ENCODE results near the gene BICDL1.
A peak's percentile ranks its signal among the peaks of the same experiment; 100 is the strongest.

The BICDL1 gene

GRCh38 chr12:120130011-120130410 is 141.0 kb downstream of the BICDL1 start:
- DNase-seq (ENCODE audit: low read depth), result no peak

GRCh38 chr12:120131116-120131515 is 142.1 kb downstream of the BICDL1 start:
- no peak for DNase-seq (ENCODE audit: low read depth)

GRCh38 chr12:120132054-120132836 is 143.2 kb downstream of the BICDL1 start:
- DNase-seq (ENCODE audit: low read depth), result no peak

GRCh38 chr12:120132863-120133385 is 143.9 kb downstream of the BICDL1 start:
- DNase-seq (ENCODE audit: low read depth), result no peak

GRCh38 chr12:120134307-120134980 is 145.4 kb downstream of the BICDL1 start:
- no peak for DNase-seq (ENCODE audit: low read depth)

- DNase-seq (ENCODE audit: low read depth), result no peak
Observed at GRCh38 chr12:120136093-120136770, 147.2 kb downstream of the BICDL1 start.

GRCh38 chr12:120137833-120138232 is 148.8 kb downstream of the BICDL1 start:
- no peak for DNase-seq (ENCODE audit: low read depth)

- DNase-seq (ENCODE audit: low read depth), result no peak
Observed at GRCh38 chr12:120138366-120138765, 149.3 kb downstream of the BICDL1 start.

- peak; percentile 31 for DNase-seq (ENCODE audit: low read depth)
Observed at GRCh38 chr12:120139958-120140357, 150.9 kb downstream of the BICDL1 start.

- no peak for DNase-seq (ENCODE audit: low read depth)
Observed at GRCh38 chr12:120140603-120141002, 151.6 kb downstream of the BICDL1 start.

- DNase-seq (ENCODE audit: low read depth), result no peak
Observed at GRCh38 chr12:120141336-120141735, 152.3 kb downstream of the BICDL1 start.

GRCh38 chr12:120142231-120142877 is 153.3 kb downstream of the BICDL1 start:
- peak; percentile 9 for DNase-seq (ENCODE audit: low read depth)
